LNCaP clone FGC (cell line): ENCODE results near the gene AGPAT3.

Experiments
- DNase-seq: peaks from one replicate; pipeline ENCODE4 v3.0.0-alpha.2; 2011; ENCODE audit warnings: low read depth
- H3K4me3 ChIP-seq: 2 replicates; pipeline ENCODE4 v1.5.1; 2011; ENCODE audit warnings: mild to moderate bottlenecking, low read depth, low read length, control low read depth
- CTCF ChIP-seq: IDR thresholded peaks from 2 replicates; pipeline ENCODE4 v1.5.1; 2012; ENCODE audit warnings: mild to moderate bottlenecking; ENCODE audit not compliant: control insufficient read depth, insufficient read depth; ENCODE audit errors: extremely low read depth

Gene AGPAT3

GRCh38 chr21:43995521-43996105 is 130.6 kb downstream of the AGPAT3 start:
- no peak for DNase-seq
- no peak for TF ChIP-seq CTCF
- no peak overlapping the region for H3K4me3 ChIP-seq

DNA sequence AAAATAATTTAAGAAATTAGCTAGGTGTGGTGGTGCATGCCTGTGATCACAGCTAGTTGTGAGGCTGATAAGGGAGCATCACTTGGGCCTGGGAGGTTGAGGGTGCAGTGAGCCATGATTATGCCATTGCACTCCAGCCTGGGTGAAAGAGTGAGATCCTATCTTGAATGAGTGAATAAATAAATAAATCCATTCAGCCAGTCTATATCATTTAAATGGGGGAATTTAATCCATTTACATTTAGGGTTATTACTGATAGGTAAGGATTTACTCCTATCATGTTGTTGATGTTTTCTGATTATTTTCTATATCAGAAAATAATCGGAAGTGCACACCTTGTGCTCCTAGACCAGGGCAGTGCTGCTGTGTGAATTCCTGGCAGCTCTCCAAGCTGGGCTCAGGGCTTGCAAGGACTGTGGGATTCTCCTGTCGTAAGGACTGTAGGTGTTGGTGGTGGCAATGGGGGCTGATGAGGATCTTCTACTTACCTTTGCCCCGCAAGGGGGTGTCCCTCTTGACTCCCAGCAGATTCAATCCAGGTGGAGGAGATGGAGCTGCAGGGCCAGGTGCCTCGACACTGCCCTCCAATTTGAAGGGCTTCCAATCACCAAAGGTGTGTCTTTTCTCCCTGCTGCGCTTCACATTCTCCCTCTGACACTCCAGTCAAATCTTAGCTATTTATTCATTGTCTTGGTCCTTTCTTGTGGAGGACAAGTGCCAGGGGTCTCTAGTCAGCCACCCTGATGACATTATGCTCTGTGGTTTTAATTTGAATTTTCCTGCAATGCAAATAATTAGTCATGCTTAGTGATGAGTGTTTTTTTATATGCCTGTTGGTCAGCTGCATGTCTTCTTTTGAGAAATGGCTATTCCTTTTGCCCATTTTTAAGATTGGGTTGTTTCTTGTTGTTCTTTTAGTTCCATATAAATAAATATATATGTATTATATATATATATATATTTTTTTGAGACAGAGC is 133.0 kb downstream of the AGPAT3 start:
- no peak for DNase-seq
- no peak overlapping the region for H3K4me3 ChIP-seq
- TF ChIP-seq CTCF, result no peak

DNA sequence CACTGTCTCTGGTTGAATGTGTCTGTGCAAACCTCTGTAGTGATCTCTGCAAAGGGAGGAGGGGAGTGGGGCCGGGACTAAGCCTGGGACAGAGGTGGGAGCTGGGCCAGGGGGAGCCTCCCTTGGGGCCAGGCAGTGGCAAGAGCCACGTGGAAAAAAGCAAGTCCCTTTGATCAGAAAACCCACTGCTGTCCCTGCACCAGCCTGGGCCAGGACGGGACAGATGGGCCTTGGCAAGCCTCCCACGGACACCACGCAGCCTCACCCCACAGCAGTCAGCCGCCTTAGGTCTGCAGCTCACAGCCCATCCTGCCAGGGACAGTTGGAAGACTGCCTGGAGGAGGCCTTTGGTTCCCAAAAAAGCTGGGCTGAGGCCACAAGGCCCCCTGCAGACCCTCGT is 135.3 kb downstream of the AGPAT3 start:
- TF ChIP-seq CTCF, result no peak
- no peak for DNase-seq
- H3K4me3 ChIP-seq, result no peak overlapping the region

DNA sequence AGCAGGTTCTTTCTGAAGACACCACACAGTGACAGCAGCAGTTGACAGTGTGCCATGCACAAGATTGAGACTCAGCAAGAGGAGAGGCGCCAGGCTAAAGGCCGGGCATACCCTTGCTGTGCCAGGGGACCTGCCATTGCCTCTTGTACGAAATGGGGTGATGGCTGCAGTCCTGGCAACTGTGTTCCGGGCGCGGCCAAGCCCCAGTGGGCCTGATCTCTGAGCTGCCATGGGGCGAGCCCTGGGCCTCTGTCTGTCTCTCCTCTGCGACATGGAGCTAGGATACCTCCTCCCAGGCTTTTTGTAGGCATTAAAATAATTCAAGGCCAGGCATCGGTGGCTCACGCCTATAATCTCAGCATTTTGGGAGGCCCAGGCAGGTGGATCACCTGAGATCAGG is 137.5 kb downstream of the AGPAT3 start:
- no peak for TF ChIP-seq CTCF
- DNase-seq, result no peak

GRCh38 chr21:44003307-44003966 is 138.4 kb downstream of the AGPAT3 start:
- DNase-seq, result no peak
- no peak for TF ChIP-seq CTCF

More for the DNA sequence above, 137.5 kb downstream of the AGPAT3 start:
- no peak overlapping the region for H3K4me3 ChIP-seq

GRCh38 chr21:44005071-44005470 is 140.0 kb downstream of the AGPAT3 start:
- no peak for DNase-seq
- no peak for TF ChIP-seq CTCF
- H3K4me3 ChIP-seq, result no peak overlapping the region

More at GRCh38 chr21:44003307-44003966, 138.4 kb downstream of the AGPAT3 start:
- no peak overlapping the region for H3K4me3 ChIP-seq
